IMR-90 (cell line): ENCODE data around the gene ACOT4.

Experiments used
- BHLHE40 ChIP-seq: fragments of 150-350 bp; IDR thresholded peaks from 2 replicates; pipeline ENCODE4 v1.6.1; 2016; ENCODE audit warnings: mild to moderate bottlenecking, low read depth, low read length
- CEBPB ChIP-seq: IDR thresholded peaks from 2 replicates; pipeline ENCODE4 v1.6.1; 2012; ENCODE audit warnings: low read depth, low read length, improper control_type of control experiment
- MAFK ChIP-seq: IDR thresholded peaks from 2 replicates; pipeline ENCODE4 v1.6.1; 2012; ENCODE audit warnings: low read depth, low read length, improper control_type of control experiment
- POLR2A ChIP-seq: IDR thresholded peaks from 2 replicates; pipeline ENCODE4 v1.6.1; 2012; ENCODE audit warnings: mild to moderate bottlenecking, low read depth, low read length
- RFX5 ChIP-seq: IDR thresholded peaks from 2 replicates; pipeline ENCODE4 v1.8.0; 2012; ENCODE audit warnings: low read depth, mild to moderate bottlenecking, low read length, moderate library complexity
- TF ChIP-seq, protein P1 (sequence below): fragments of 150-350 bp; IDR thresholded peaks from 2 replicates; pipeline ENCODE4 v1.6.1; 2017; ENCODE audit warnings: mild to moderate bottlenecking, antibody characterized with exemption, low read length, low read depth
- TF ChIP-seq, protein P2 (sequence below): conservative IDR thresholded peaks from 2 replicates; pipeline ENCODE4 v1.5.1; 2012; ENCODE audit warnings: mild to moderate bottlenecking, low read depth, low read length, improper control_type of control experiment

- TF ChIP-seq POLR2A (no peak), BHLHE40 (no peak), MAFK (no peak), CEBPB (no peak), RFX5 (no peak)
- TF ChIP-seq, protein P1, sequence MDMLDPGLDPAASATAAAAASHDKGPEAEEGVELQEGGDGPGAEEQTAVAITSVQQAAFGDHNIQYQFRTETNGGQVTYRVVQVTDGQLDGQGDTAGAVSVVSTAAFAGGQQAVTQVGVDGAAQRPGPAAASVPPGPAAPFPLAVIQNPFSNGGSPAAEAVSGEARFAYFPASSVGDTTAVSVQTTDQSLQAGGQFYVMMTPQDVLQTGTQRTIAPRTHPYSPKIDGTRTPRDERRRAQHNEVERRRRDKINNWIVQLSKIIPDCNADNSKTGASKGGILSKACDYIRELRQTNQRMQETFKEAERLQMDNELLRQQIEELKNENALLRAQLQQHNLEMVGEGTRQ = no peak
- TF ChIP-seq, protein P2, sequence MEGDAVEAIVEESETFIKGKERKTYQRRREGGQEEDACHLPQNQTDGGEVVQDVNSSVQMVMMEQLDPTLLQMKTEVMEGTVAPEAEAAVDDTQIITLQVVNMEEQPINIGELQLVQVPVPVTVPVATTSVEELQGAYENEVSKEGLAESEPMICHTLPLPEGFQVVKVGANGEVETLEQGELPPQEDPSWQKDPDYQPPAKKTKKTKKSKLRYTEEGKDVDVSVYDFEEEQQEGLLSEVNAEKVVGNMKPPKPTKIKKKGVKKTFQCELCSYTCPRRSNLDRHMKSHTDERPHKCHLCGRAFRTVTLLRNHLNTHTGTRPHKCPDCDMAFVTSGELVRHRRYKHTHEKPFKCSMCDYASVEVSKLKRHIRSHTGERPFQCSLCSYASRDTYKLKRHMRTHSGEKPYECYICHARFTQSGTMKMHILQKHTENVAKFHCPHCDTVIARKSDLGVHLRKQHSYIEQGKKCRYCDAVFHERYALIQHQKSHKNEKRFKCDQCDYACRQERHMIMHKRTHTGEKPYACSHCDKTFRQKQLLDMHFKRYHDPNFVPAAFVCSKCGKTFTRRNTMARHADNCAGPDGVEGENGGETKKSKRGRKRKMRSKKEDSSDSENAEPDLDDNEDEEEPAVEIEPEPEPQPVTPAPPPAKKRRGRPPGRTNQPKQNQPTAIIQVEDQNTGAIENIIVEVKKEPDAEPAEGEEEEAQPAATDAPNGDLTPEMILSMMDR = no peak
Observed at GRCh38 chr14:73553845-73554244, 37.8 kb upstream of the ACOT4 start.
